NCI-H345 (cell line): Measurements from ENCODE around the gene GPR171.

Experiments used
- DNase-seq: peaks from one replicate; lab custom pipeline; 2025; lab: John Stamatoyannopoulos, UW

GPR171 gene

GRCh38 chr3:151213881-151214280 lies 10.9 kb upstream of the GPR171 start:
- DNase-seq: no peak

- no peak for DNase-seq
Measured at GRCh38 chr3:151213151-151213550, 10.1 kb upstream of the GPR171 start.

DNA sequence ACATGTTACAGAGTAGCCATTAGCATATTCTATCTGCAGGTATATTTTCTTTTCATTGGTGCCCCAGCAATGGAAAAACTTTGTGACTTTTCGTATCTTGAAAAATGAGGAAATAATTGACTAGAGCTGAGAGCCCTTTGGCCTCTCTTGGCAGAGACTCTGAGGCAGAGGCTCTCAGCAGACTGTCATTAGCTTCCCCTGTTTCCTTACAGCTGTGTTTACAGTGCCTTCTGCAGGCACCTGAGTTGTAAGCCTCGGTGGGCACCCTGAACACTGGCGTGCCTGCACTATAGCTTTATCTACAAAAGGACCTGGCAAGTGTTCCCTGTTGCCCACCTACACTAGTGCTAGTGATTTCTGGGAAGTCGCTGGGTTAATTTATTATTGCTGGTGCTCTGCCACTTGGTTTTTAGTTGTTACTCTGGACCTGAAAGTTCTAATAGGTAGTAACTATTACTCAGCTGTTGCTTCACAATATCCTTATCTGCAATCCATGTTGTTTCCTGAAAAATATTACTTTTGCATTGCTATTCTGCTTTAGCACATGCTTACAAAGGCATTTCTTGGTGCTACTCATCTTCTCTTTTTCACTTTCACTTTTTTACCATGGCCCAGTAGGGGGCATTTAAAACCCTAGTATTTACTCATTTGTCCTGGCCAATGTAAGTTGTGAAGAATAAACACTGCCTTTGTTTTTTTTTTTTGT lies 7.8 kb upstream of the GPR171 start:
- no peak for DNase-seq

GRCh38 chr3:151209654-151210053 lies 6.6 kb upstream of the GPR171 start:
- DNase-seq: no peak

- no peak for DNase-seq
Measured at GRCh38 chr3:151206201-151206600, 3.2 kb upstream of the GPR171 start.

- DNase-seq: no peak
Measured at GRCh38 chr3:151205482-151205881, 2.5 kb upstream of the GPR171 start.

DNA sequence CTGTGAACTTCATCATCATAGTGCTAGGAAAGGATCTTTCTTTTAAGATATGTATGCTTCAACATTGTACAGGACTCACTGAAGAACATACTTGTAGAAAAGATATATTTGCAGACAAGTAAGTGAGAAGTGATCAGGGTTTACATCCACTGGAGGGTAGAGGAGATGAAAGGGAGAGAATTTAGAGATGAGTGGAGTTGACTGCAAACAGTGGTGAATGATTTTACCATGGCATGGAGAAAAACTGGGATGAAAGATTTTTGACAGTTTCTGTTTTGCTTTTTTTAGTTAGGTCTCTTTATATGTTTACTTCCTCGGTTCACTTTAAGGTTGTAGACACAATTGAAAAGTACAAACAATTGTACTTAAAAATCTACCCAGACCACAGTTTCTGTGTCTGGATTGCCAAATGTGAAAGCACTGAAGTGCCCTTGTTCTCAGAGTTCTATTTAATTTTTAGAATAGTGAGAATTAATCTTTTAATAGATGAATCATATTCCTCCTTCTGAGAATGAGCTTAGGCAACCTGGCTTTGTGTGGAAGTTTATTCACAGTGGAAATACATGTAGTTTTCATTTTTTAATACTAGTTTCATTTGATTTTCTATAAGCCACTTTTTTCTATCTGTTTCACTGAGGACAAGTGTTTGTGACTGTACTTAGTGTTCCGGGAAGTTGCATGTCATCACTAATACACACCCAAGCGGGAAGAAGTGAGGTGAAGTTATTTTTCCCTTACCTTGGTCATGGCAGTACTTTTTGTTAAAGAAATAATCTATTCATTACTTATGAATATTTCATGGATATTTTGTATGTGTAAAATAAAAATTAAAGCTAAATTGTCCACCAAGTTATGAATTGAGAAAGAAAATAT lies 1.8 kb upstream of the GPR171 start:
- no peak for DNase-seq

DNA sequence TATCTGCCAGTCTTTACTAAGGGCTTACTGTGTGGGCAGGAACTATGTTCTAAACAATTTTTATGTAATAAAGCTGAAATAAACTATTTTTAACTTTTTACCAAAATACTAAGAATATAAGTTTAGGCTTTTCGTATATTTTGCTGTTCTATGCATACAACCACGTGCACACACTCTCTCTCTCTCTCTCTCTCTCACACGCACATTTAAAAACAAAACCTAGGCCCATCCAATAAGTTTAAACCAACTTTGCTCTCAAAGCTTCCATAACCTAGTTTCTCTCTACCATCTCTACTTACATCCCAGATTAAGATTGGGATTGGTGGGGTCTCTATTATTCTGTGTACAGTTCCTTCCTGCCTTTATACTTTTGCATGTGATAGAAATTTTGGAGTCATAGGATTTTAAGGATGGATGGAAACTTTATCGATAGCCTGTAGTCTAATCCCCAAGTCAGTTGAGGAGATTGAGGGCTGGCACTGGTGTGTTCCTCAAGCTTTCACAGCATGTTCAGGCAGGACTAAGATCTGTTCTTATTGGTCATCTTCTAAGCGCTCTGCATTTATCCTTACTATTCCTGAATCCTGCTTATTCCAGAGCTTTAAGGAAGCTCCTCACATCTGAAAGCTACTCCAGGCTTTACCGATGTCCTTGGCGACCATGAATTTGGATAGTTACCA lies 1.8 kb downstream of the GPR171 start:
- DNase-seq: no peak

DNA sequence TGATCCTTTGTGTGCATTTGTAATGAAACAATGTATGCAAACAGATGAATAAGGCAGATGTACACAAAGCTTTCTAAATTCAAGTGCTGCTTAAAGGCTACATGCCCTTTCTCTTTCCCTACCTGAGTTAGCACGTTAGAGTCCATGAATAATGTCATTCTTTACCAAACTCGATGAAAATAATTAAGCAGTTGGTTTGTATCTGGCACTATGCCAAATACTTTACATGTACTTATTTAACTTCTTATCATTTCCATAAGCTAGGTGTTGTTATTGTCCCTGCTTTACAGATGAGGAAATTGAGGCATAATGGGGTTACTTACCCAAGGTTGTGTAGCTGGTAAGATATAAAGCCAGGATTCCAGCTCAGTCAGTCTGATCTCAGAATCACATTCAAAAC lies 2.4 kb downstream of the GPR171 start:
- no peak for DNase-seq

DNA sequence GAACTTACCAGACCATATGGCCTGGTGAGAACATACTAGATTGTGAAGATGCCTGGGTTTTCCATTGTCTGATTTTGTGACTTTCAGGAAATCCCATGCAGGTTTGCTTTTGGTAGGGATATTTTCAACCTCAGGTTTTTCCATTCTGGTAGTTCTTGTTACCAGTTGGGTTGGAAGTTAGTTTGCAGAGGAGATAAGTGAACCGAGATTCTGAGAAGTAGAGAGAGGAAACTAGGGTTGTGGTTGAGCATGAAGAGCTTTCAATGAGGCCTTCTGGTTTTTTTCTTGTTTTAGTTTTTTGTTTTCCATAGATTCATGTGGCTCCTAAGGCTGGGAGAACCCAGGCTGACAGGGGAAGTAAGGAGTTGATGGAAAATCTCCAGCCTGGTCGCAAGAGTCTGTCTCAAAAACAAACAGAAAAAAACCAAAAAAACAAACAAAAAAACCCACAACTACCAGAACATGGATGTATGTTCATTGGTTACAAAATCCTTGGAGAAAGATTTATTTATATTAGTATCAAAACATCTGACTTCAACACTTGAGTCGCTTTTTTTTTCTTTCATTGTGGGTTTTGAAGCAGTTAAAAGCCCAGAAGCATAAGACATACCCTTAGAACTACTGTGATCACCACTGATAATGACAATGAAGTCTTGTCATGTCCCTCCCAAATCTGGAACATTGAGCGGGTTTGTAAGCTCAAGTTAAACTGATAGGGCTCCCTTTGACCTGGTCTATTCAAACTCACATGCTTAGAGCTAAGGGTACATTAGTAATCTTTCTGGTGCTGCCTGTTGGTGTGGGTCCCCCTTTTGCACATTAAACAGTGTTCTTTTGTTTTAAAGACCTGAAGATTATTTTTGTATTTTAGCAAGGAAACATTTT lies 3.2 kb downstream of the GPR171 start:
- DNase-seq: no peak

- DNase-seq: no peak
Measured at GRCh38 chr3:151198849-151199248, 4.2 kb downstream of the GPR171 start.

GRCh38 chr3:151197981-151198767 lies 4.8 kb downstream of the GPR171 start:
- DNase-seq: no peak

DNA sequence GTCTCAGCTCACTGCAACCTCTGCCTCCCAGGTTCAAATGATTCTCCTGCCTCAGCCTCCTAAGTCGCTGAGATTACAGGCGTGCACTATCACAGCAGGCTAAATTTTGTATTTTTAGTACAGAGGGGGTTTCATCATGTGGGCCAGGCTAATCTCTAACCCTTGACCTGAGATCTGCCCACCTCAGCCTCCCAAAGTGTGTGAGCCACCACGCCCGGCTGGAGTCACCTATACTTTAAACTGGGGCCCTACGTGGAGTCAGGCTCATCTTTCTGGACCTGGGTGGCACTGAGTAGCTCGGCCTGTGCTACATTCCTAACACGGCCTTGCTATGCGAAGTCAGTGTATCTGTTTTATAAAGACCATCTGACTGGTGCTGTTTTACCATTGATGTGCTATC lies 5.8 kb downstream of the GPR171 start:
- DNase-seq: no peak

DNA sequence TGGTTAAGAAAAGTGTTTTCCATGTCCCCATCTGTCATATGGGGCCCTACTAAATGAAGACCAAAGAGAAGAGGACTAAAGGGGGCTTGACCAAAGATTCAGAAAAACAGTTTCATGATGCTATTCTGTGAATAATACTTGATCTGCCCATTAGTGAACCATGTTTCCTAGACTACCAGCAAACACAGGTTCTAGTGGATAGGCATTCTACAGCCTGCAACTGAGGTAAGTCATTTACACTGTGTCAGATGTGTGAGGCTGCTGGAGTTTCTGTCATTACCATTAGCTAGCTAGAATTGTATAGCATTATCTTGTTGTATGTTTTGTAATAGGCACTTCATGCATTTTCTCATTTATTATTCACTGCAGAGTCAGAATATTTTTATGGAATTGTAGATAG lies 6.6 kb downstream of the GPR171 start:
- DNase-seq: no peak

DNA sequence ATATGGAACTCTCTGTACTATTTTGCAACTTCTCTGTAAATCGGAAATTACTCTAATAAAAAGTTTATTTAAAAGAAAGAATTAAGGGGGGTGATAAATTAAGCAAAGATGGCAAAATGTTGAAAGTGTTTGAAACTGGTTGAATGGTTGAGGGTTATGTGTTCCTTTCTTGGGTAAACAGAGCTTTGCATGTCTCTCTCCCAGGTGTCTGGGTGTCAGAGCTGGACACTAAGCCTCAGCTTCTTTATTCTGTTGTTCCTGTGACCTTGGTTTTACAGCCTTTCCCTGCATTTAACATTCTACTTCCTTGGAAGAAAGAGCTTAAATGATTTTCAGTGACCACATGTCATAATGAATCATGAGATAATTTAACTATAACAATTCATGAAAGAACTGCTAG lies 7.2 kb downstream of the GPR171 start:
- DNase-seq: no peak

DNA sequence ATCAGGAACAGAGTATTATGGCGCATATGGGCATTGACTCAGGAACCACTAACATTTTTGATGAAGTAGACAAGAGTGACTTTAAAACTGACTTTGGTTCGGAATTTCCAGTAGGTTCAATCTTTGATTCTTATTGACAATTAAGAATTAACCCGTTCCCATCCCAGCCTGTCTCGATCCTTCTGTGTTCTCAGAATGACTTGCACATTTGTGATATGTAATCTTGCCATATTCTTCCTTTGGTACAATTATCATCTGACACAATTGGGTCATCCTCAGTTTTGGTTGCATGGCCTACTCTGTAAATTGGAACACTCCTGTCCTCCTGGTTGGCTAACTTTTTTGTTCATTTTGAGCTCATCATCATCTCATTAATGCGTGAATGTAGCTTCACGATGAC lies 10.5 kb downstream of the GPR171 start:
- no peak for DNase-seq

GRCh38 chr3:151191095-151191494 lies 11.9 kb downstream of the GPR171 start:
- DNase-seq: no peak

- DNase-seq: no peak
Measured at GRCh38 chr3:151183265-151183671, 19.7 kb downstream of the GPR171 start.

DNA sequence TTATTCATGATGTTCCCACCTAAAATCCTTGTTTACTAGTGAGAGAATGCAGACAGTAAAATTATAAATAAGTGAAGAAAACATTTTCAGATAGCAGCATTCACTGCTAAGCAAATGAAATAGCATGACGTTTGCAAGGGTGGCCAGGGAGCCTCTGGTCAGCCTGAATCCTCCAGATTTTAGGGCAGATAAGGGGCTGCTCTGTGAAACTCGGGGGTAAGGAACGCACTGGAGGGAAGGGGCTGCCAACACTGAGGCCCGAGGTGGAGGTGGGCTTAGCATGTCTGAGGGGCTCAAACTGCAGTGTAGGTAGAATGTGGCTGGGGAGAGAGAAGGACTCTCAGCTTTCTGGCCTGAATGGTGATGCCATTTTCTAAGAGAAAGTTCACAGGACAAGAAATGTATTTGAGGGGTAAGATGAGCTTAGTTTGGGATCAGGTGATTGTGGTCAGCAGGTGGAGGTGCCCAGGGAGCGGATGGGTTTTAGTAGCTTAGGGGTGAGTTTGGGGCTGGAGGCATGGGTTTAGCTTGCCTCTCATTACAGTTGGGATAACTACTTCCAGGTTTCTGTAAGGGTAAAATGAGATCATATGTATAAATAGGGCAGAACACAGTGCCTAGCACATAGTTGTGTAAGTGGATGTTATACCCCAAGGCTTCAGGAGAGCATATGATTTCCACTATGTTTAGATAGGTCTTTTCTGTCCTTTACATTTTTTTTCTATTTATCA lies 20.5 kb downstream of the GPR171 start:
- no peak for DNase-seq

DNA sequence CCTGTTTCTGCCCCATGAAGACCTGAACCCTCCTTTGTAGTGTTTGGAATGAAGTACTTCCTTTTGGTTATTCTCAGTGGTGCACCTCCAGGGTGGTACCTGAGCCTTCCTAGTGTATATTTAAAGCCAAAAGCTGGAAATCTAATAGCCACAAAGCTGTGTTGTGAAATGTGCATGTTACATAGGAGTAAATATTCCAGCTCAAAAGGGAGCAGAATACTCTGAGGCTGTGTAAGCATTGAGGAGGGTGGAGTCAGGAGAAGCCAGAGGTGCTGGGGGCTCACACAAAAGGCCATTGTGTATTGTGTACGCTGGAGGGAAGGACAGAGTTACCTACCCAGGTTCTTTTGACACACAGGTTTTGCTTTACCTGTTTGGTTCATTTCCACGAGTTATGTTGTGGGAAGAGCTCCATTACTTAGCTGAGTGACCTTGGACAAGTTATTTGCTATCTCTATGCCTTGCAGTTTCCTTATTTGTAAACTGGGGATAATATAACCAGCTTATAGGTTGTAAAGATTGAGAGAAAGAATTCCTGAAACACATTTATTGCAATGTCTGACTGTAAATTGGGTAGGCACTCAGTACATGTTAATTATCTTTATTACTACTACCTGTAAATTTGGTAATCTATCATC lies 24.7 kb downstream of the GPR171 start:
- no peak for DNase-seq
